Omental fat pad (tissue), 4 donors: Measurements from ENCODE around the gene CAST. TPM values are rescaled to one million over a fixed set of nuclear protein-coding genes. Genes with fewer than 3 reads are reported as not detected.

ENCODE experiments used
- ATAC-seq: fragments of 150-250 bp; one replicate; pipeline ENCODE4 v1.9.1; 2016; ENCODE audit warnings: mild to moderate bottlenecking, moderate library complexity; ENCODE audit not compliant: low FRiP score
- DNase-seq: peaks from one replicate; pipeline ENCODE4 v3.0.0-alpha.2; 2019; ENCODE audit warnings: low spot score
- CTCF ChIP-seq, 3 donors: fragments of 450-650 bp; IDR thresholded peaks; one replicate each; pipeline ENCODE4 v1.5.1; 2016 to 2017; ENCODE audit warnings: antibody characterized with exemption in 3 of 3, mild to moderate bottlenecking in 3 of 3, moderate library complexity in 2 of 3
- total RNA-seq, 4 donors: library from RNA; depleted of rRNA; stranded (reverse); fragments of >200 nt; gene quantifications; one replicate each; pipeline ENCODE4 v1.1.0, GENCODE V29; 2016

Gene CAST
- total RNA-seq, 4 donors from 2014 or later: 224 to 362 (median 285) TPM

GRCh38 chr5:96642281-96642640, 19.9 kb upstream of the CAST start:
- no peak for ATAC-seq
- no peak for DNase-seq
- TF ChIP-seq CTCF (IDR thresholded peaks at IDR 0.05): no peak

GRCh38 chr5:96645091-96645490, 17.1 kb upstream of the CAST start:
- no peak for DNase-seq
- no peak for TF ChIP-seq CTCF (IDR thresholded peaks at IDR 0.05)
- ATAC-seq: no peak

- no peak for ATAC-seq
- no peak for DNase-seq
Observed at GRCh38 chr5:96648023-96648422, 14.2 kb upstream of the CAST start.

GRCh38 chr5:96648593-96648992, 13.6 kb upstream of the CAST start:
- ATAC-seq (no peak), DNase-seq (no peak)
- TF ChIP-seq CTCF (IDR thresholded peaks at IDR 0.05): no peak

More at GRCh38 chr5:96648023-96648422, 14.2 kb upstream of the CAST start:
- TF ChIP-seq CTCF (IDR thresholded peaks at IDR 0.05): no peak

GRCh38 chr5:96649251-96649662, 12.9 kb upstream of the CAST start:
- TF ChIP-seq CTCF (IDR thresholded peaks at IDR 0.05): no peak
- DNase-seq (no peak), ATAC-seq (no peak)

GRCh38 chr5:96649681-96650540, 12.3 kb upstream of the CAST start:
- no peak for TF ChIP-seq CTCF (IDR thresholded peaks at IDR 0.05)
- no peak for ATAC-seq
- no peak for DNase-seq

GRCh38 chr5:96651047-96651446, 11.1 kb upstream of the CAST start:
- ATAC-seq (no peak), DNase-seq (no peak)
- no peak for TF ChIP-seq CTCF (IDR thresholded peaks at IDR 0.05)
